ENCODE measurements around the gene MACROD2.

- TF ChIP-seq ARNTL (CRISPR knock-in tag; IDR thresholded peaks at IDR 0.05; ENCODE audit: borderline replicate concordance, low read depth) (no peak), TOX (CRISPR knock-in tag; IDR thresholded peaks at IDR 0.05; ENCODE audit: borderline replicate concordance) (no peak), ZNF70 (CRISPR knock-in tag; IDR thresholded peaks at IDR 0.05) (no peak), RARB (CRISPR knock-in tag; IDR thresholded peaks at IDR 0.05) (no peak), GLIS3 (CRISPR knock-in tag; IDR thresholded peaks at IDR 0.05) (no peak), CREB5 (CRISPR knock-in tag; IDR thresholded peaks at IDR 0.05; ENCODE audit: low read depth) (no peak), PPARA (CRISPR knock-in tag; IDR thresholded peaks at IDR 0.05; ENCODE audit: borderline replicate concordance) (no peak), PATZ1 (CRISPR knock-in tag; IDR thresholded peaks at IDR 0.05; ENCODE audit: borderline replicate concordance) (no peak), ZFP3 (CRISPR knock-in tag; IDR thresholded peaks at IDR 0.05) (no peak), SNAI2 (CRISPR knock-in tag; IDR thresholded peaks at IDR 0.05) (no peak), ZFP30 (CRISPR knock-in tag; IDR thresholded peaks at IDR 0.05) (no peak), ZC3H10 (CRISPR knock-in tag; IDR thresholded peaks at IDR 0.05) (no peak), BACH2 (CRISPR knock-in tag; IDR thresholded peaks at IDR 0.05; ENCODE audit: borderline replicate concordance) (no peak)
These were observed 967.9 kb downstream of the MACROD2 start for GRCh38 chr20:14963262-14963663.
